GM12892 (cell line): ENCODE data around the gene VAMP7.

Experiments
- POLR2A ChIP-seq: IDR thresholded peaks from 2 replicates; pipeline ENCODE4 v1.6.1; 2011; ENCODE audit warnings: low read depth, low read length, control low read depth
- POLR2AphosphoS5 ChIP-seq: IDR thresholded peaks from 2 replicates; pipeline ENCODE4 v1.6.1; 2011; ENCODE audit warnings: low read depth, low read length, control low read depth

GRCh38 chrX:155841232-155841631, 39.9 kb upstream of the VAMP7 start:
- TF ChIP-seq POLR2AphosphoS5 (no peak), POLR2A (no peak)
